Spleen (tissue), 11 donors: ENCODE measurements around the gene NPPC. TPM values are rescaled to one million over a fixed set of nuclear protein-coding genes. Genes with fewer than 3 reads are reported as not detected.

Source experiments
- DNase-seq: peaks from one replicate; pipeline ENCODE4 v3.0.0-alpha.2; 2020
- H3K27ac ChIP-seq, 8 donors: fragments of 200-600 bp; sonication (generic) in 7 of 8; 1 replicate in 4 of 8; 2 replicates in 4 of 8; pipeline versions ENCODE4 v1.5.0 to v1.8.0; 2016 to 2021; ENCODE audit warnings: inconsistent platforms in 4 of 8, mild to moderate bottlenecking in 4 of 8, moderate library complexity in 1 of 8
- H3K27me3 ChIP-seq, 7 donors: fragments of 200-600 bp; sonication (generic) in 6 of 7; replicated peaks in 1 of 7; 1 replicate in 4 of 7; 2 replicates in 3 of 7; pipeline versions ENCODE4 v1.5.0 to v1.8.0; 2016 to 2021; ENCODE audit warnings: inconsistent platforms in 3 of 7, mild to moderate bottlenecking in 1 of 7
- H3K36me3 ChIP-seq, 6 donors: fragments of 200-600 bp; sonication (generic) in 5 of 6; 1 replicate in 4 of 6; 2 replicates in 2 of 6; pipeline versions ENCODE4 v1.5.0 to v1.8.0; 2016 to 2021; ENCODE audit warnings: inconsistent platforms in 2 of 6
- H3K4me1 ChIP-seq, 6 donors: fragments of 200-600 bp; sonication (generic) in 5 of 6; 1 replicate in 3 of 6; 2 replicates in 3 of 6; pipeline versions ENCODE4 v1.5.0 to v1.8.0; 2016 to 2021; ENCODE audit warnings: inconsistent platforms in 3 of 6
- H3K4me3 ChIP-seq, 8 donors: fragments of 200-600 bp; sonication (generic) in 7 of 8; 1 replicate in 4 of 8; 2 replicates in 4 of 8; pipeline versions ENCODE4 v1.5.0 to v1.8.0; 2016 to 2021; ENCODE audit warnings: inconsistent platforms in 4 of 8, mild to moderate bottlenecking in 4 of 8, moderate library complexity in 2 of 8
- H3K9me3 ChIP-seq, 8 donors: fragments of 200-600 bp; sonication (generic) in 7 of 8; 1 replicate in 4 of 8; 2 replicates in 4 of 8; pipeline versions ENCODE4 v1.5.0 to v1.8.0; 2016 to 2021; ENCODE audit warnings: inconsistent platforms in 4 of 8
- CTCF ChIP-seq, 11 experiments: fragments of 200-600 bp in 7 of 11; fragments of 450-650 bp in 4 of 11; sonication (generic) in 4 of 11; IDR thresholded peaks in 8 of 11; conservative IDR thresholded peaks in 3 of 11; 1 replicate in 7 of 11; 2 replicates in 4 of 11; pipeline versions ENCODE4 v1.4.0 to v1.8.0; 2016 to 2021; ENCODE audit warnings: antibody characterized with exemption in 11 of 11, inconsistent platforms in 4 of 11, mild to moderate bottlenecking in 1 of 11
- POLR2A ChIP-seq, 3 donors: fragments of 450-650 bp; IDR thresholded peaks; one replicate each; pipeline ENCODE4 v1.5.1; 2017; ENCODE audit warnings: antibody characterized with exemption in 3 of 3, mild to moderate bottlenecking in 1 of 3
- POLR2AphosphoS5 ChIP-seq, 3 donors: sonication (generic); formaldehyde crosslinking; IDR thresholded peaks; one replicate each; pipeline ENCODE4 v1.5.1; 2017; ENCODE audit warnings: antibody characterized with exemption in 3 of 3
- WGBS, 5 donors: extraction: QIAGEN DNeasy Blood & Tissue Kit in 3 of 5; methylation state at CpG; one replicate each; pipeline versions ENCODE4 v1.1.5 to v1.1.7; 2013 to 2018; 5-methylcytosine and 5-hydroxymethylcytosine counted together
- intact Hi-C: fragments of 100-400 bp; cut with DNase I; formaldehyde crosslinking; loops from one replicate; pipeline ENCODE4 v1.15.0; 2023; ENCODE audit warnings: low total_unique reads
- polyA plus RNA-seq, 3 donors: library from polyadenylated mRNA; stranded (reverse); fragments of 200-250 nt; gene quantifications; one replicate each; pipeline ENCODE4 v1.2.1, GENCODE V29; 2013
- total RNA-seq, 7 donors: library from RNA; depleted of rRNA in 3 of 7; stranded (reverse); fragments of >200 nt in 3 of 7; fragmentation: NEBNext Ultra II Directional in 4 of 7; extraction: Animal tissue kit (Norgen Biotek cat#: 25700) in 4 of 7; gene quantifications; one replicate each; pipeline versions ENCODE4 v1.1.0 to v1.2.1, GENCODE V29; 2016 to 2021
- donor health status: healthy with polysubstance abuse.
- donor health status: DM: no; HTN: no; CAD: no; lungs with moderate emphysema.
- donor health status: DM: no; HTN: no; CAD: no.
- donor health status: Bipolar disorder and iron deficiency.
- donor health status: healthy.
- donor health status: DM: no; HTN: no; CAD: no.
- donor health status: DM: yes; HTN: yes; CAD: no.

Gene NPPC
- total and polyA plus RNA-seq, 10 donors = 0.10 to 2.2 (median 0.84) TPM; not detected in 6

- no peak overlapping the region for H3K4me3 ChIP-seq
- DNase-seq = peak; percentile 62
- intact Hi-C loops = no loop called here
- H3K27ac ChIP-seq = no peak overlapping the region
- H3K36me3 ChIP-seq = no peaks in the 10 kb centered on the region
- TF ChIP-seq POLR2AphosphoS5 (IDR thresholded peaks at IDR 0.05) = no peak
- peak in 1 of 11 experiments; percentile 13 for TF ChIP-seq CTCF (IDR thresholded peaks at IDR 0.05 in 8 of 11, conservative IDR thresholded peaks at IDR 0.05 in 3 of 11)
- no peaks in the 10 kb centered on the region for H3K9me3 ChIP-seq
- H3K4me1 ChIP-seq = no peaks in the 10 kb centered on the region
- H3K27me3 ChIP-seq = peaks cover 0 to 28% (median 0%) of the 10 kb centered on the region in 7 donors
- 83 to 91% (median 85%) methylated on average over 9 to 12 of the region's 12 CpGs for WGBS, 5 donors
Observed at GRCh38 chr2:231904161-231904611, 22.0 kb downstream of the NPPC start.

- H3K27me3 ChIP-seq = peaks cover 0 to 27% (median 0%) of the 10 kb centered on the region in 7 donors
- H3K9me3 ChIP-seq = no peaks in the 10 kb centered on the region
- no peaks in the 10 kb centered on the region for H3K4me1 ChIP-seq
- H3K4me3 ChIP-seq = no peak overlapping the region
- intact Hi-C loops = no loop called here
- DNase-seq = peak; percentile 29
- 74 to 88% (median 81%) methylated on average over 5 of the region's 5 CpGs for WGBS, 5 donors
- H3K27ac ChIP-seq = no peak overlapping the region
- TF ChIP-seq POLR2A (IDR thresholded peaks at IDR 0.05) = no peak
- no peak for TF ChIP-seq POLR2AphosphoS5 (IDR thresholded peaks at IDR 0.05)
- no peak for TF ChIP-seq CTCF (IDR thresholded peaks at IDR 0.05 in 8 of 11, conservative IDR thresholded peaks at IDR 0.05 in 3 of 11)
- H3K36me3 ChIP-seq = no peaks in the 10 kb centered on the region
Observed at GRCh38 chr2:231902598-231902997, 23.6 kb downstream of the NPPC start.

GRCh38 chr2:231900972-231901371 is 25.2 kb downstream of the NPPC start:
- 60 to 88% (median 82%) methylated on average over 3 to 5 of the region's 5 CpGs for WGBS, 5 donors

GRCh38 chr2:231900486-231900942 is 25.7 kb downstream of the NPPC start:
- Histone ChIP-seq H3K4me1 (no peaks in the 10 kb centered on the region), H3K36me3 (no peaks in the 10 kb centered on the region), H3K4me3 (no peak overlapping the region), H3K27ac (no peak overlapping the region), H3K27me3 (peaks cover 0 to 7% (median 0%) of the 10 kb centered on the region in 7 donors), H3K9me3 (no peaks in the 10 kb centered on the region)
- WGBS, 5 donors = 27 to 45% (median 33%) methylated on average over 16 to 22 of the region's 22 CpGs
- peak; percentile 92 for DNase-seq
- intact Hi-C loops = no loop called here
- TF ChIP-seq CTCF (IDR thresholded peaks at IDR 0.05 in 8 of 11, conservative IDR thresholded peaks at IDR 0.05 in 3 of 11) (peak; percentile 36 to 85 (median 71)), POLR2AphosphoS5 (IDR thresholded peaks at IDR 0.05) (peak in 1 of 3 donors; percentile 36), POLR2A (IDR thresholded peaks at IDR 0.05) (no peak)

More at GRCh38 chr2:231900972-231901371, 25.2 kb downstream of the NPPC start:
- H3K36me3 ChIP-seq = no peaks in the 10 kb centered on the region
- no peak overlapping the region for H3K27ac ChIP-seq
- DNase-seq = peak; percentile 46
- H3K27me3 ChIP-seq = peaks cover 0 to 11% (median 0%) of the 10 kb centered on the region in 7 donors
- intact Hi-C loops = no loop called here
- no peak for TF ChIP-seq POLR2A (IDR thresholded peaks at IDR 0.05)
- no peak for TF ChIP-seq CTCF (IDR thresholded peaks at IDR 0.05 in 8 of 11, conservative IDR thresholded peaks at IDR 0.05 in 3 of 11)
- no peak for TF ChIP-seq POLR2AphosphoS5 (IDR thresholded peaks at IDR 0.05)
- no peaks in the 10 kb centered on the region for H3K9me3 ChIP-seq
- no peak overlapping the region for H3K4me3 ChIP-seq
- H3K4me1 ChIP-seq = no peaks in the 10 kb centered on the region
